Ishikawa (cell line): ENCODE measurements around the gene P3H2.

ENCODE experiments used
- CREB1 ChIP-seq: IDR thresholded peaks from 2 replicates; pipeline ENCODE4 v1.6.1; 2012; ENCODE audit warnings: low read depth
- EP300 ChIP-seq: IDR thresholded peaks from 2 replicates; pipeline ENCODE4 v1.6.1; 2012; ENCODE audit warnings: borderline replicate concordance
- MAX ChIP-seq: IDR thresholded peaks from 2 replicates; pipeline ENCODE4 v1.6.1; 2012
- RAD21 ChIP-seq: IDR thresholded peaks from 2 replicates; pipeline ENCODE4 v1.6.1; 2012; ENCODE audit warnings: low read depth
- REST ChIP-seq: IDR thresholded peaks from 2 replicates; pipeline ENCODE4 v1.6.1; 2012; ENCODE audit warnings: low read depth, mild to moderate bottlenecking
- TEAD4 ChIP-seq: IDR thresholded peaks from 2 replicates; pipeline ENCODE4 v1.6.1; 2012

GRCh38 chr3:189988854-189989253, 131.8 kb downstream of the P3H2 start:
- no peak for TF ChIP-seq REST
- TF ChIP-seq CREB1: no peak
- no peak for TF ChIP-seq EP300
- TF ChIP-seq MAX: no peak
- no peak for TF ChIP-seq TEAD4
- no peak for TF ChIP-seq RAD21
